GM18909 (cell line): ENCODE data around the gene PRTN3.

ENCODE experiments used
- ATAC-seq: cut with Tn5 transposase; IDR thresholded peaks from one replicate; pipeline ENCODE4 v1.9.1; 2021; ENCODE audit warnings: mild to moderate bottlenecking; ENCODE audit not compliant: unreplicated experiment, poor library complexity

PRTN3 gene

DNA sequence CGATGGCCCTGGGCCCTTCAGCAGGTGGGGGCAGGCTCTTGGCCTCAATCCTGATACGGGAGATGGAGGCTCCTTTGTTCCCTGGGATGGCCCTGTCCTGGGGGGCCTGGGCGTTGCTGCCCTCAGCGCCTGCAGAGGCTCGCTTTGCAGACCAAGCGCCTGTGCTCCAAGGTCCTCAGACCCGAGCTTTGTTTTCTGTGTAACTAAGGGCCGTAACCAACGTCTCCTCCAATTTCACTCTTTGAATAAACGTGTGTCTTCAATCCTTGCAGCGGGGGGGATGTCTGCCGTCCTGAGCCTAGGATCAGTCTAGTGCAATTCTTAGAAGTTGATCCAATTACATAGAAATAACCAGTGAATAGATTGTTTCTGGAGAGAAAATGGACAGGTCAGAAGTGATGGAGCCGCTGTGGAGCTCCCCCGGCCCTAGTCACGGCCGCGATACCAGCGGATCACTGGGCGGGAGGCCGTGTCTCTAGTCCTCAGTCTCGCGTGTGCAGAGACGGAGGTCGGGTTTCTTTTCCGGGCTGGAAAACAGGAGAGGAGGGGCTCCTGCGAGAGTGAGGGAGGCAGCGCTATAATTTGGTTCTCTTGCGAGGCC lies 38.2 kb upstream of the PRTN3 start:
- no peak for ATAC-seq

GRCh38 chr19:803099-803561 lies 37.7 kb upstream of the PRTN3 start:
- ATAC-seq: no peak

GRCh38 chr19:803686-804418 lies 36.9 kb upstream of the PRTN3 start:
- no peak for ATAC-seq

DNA sequence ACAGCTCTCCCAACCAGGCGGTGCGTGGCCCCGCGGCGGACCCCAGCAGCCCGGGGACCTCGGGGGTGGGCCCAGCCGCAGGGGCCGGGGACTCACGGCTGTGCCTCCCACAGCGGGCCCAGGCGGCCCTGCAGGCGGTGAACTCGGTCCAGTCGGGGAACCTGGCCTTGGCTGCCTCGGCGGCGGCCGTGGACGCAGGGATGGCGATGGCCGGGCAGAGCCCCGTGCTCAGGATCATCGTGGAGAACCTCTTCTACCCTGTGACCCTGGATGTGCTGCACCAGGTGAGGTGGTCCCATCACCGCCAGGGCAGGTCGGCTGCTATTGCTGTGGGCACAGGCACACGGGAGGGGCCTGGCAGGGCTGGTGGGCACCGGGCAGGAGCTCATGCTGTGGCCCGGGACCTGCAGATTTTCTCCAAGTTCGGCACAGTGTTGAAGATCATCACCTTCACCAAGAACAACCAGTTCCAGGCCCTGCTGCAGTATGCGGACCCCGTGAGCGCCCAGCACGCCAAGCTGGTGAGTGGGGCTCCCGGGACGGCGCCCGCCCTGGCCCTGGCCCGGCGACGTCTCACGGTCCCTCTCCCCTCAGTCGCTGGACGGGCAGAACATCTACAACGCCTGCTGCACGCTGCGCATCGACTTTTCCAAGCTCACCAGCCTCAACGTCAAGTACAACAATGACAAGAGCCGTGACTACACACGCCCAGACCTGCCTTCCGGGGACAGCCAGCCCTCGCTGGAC lies 36.2 kb upstream of the PRTN3 start:
- no peak for ATAC-seq

GRCh38 chr19:805166-805551 lies 35.6 kb upstream of the PRTN3 start:
- ATAC-seq: no peak

DNA sequence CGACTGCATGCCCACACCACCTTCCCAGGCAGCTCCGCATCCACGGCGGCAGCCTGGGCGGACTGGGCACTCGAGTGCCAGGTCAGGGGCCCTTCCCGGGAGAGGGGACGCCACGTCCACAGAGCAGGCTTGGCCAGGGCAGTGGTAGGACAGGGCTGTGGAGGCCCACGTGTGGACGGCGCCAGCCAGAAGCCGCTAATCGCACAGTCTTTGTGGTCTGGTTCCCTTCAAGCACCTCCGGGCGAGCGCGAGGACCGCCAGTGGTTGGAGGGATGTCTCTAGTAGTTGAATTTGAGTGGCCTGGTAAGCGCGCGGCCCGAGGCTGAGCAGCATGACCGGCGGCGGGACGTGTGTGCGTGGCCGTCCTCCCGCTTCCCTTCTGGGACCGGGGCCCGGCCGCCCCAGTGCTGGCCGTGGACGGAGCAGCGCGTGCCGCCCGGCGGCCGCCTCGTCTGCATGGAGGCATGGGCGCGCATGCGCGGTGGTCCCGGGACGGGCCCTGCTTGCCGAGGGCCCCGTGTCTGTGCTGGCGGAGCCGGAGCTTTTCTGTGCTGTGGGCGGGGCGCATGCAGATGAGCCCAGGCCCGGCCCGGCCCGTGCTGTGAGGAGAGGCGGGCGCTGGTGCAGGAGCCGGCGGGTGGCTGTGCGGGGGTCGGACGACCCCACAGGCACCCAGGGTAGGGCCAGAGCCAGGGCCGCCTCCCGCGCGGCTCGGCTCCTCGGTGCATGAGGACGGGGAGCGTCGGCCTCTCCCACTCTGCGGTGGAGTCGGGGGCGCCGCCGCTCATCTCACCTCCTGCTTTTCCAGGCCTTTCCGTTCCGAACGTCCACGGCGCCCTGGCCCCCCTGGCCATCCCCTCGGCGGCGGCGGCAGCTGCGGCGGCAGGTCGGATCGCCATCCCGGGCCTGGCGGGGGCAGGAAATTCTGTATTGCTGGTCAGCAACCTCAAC lies 34.9 kb upstream of the PRTN3 start:
- no peak for ATAC-seq

DNA sequence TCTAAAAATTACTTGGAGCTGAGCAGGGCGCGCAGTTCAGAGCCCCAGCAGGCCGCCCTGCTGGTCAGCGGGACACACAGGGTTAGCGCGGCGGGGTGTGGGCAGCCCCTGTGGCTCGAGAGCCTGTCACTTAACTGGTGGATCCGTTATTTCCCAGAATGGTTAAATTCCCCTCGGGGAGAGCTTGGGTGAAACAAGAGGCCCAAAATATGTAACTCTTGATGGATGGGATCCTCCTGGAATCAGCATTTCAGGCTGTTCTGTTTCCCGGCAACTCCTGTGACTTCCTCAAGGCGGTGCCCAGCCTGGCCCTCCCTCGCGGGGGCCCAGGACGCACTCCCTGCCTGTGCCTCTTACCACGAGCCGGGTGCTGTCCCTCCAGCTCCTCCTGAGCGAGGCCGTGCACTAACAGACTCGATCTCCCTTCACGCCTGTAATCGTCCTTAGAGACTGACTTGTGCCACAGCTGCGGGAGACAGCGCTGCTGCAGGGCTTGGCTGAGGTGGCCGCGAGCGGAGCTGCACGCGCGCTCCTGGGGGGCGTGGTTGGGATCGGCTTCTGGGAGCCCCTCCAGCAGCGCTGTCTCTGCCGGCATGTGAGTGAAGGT lies 33.9 kb upstream of the PRTN3 start:
- ATAC-seq: no peak

DNA sequence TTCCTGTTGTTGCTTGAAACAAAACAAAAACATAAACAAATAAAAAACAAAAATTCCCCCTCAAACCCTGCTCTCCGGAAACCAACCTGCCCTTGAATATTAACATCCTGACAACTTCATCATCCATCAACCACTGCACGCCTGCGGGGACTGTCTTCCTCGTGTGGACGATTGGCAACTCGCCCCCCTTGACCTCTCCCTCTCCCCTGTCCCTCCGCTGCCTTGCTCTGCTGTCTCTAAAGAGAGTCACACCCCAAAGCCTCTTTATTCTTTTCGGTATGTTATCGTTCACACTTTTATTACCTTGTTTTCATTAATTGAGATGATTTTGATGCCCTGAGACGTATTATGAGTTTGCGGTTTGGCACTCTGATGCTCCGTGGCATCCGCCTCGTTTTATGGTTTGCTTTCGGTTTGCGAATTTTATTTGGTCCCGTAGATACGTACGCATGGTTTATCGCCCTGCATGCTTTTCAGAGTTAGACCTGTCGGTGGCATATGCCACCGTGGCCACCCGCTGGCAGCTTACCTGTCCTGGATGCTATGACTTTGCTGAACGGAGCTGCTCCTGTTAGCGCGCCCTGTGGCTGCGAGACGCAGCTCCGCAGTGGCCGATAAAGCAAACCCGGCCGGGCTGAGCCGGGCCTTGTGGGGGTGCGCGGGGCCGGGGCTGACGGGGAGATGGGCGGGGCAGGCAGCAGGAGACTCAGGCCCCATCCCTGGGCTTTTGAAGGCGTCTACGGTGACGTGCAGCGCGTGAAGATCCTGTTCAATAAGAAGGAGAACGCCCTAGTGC lies 33.0 kb upstream of the PRTN3 start:
- no peak for ATAC-seq

GRCh38 chr19:808423-808775 lies 32.4 kb upstream of the PRTN3 start:
- ATAC-seq: no peak

DNA sequence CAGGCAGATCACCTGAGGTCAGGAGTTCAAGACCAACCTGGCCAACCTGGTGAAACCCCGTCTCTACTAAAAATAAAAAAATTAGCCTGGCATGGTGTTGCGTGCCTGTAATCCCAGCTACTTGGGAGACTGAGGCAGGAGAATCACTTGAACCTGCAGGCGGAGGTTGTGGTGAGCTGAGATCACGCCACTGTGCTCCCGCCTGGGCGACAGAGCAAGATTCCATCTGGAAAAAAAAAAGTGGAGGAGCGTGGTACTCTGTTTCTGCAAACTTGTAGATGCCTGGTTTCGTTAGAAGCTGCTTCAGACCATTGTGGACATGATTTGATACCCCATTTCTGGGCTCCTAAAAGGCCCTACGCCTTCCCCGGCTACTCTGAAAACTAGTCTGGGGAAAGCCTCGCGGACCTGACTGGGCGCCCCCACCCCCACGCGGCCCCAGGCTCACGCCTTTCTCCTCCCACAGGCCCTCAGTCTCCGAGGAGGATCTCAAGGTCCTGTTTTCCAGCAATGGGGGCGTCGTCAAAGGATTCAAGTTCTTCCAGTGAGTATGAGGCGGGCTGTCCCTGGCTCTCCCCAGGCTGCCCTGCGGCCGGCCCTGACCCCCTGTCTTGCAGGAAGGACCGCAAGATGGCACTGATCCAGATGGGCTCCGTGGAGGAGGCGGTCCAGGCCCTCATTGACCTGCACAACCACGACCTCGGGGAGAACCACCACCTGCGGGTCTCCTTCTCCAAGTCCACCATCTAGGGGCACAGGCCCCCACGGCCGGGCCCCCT lies 30.5 kb upstream of the PRTN3 start:
- no peak for ATAC-seq

- no peak for ATAC-seq
These were observed 29.8 kb upstream of the PRTN3 start for GRCh38 chr19:810883-811489.

GRCh38 chr19:811506-812048 lies 29.2 kb upstream of the PRTN3 start:
- ATAC-seq: no peak

DNA sequence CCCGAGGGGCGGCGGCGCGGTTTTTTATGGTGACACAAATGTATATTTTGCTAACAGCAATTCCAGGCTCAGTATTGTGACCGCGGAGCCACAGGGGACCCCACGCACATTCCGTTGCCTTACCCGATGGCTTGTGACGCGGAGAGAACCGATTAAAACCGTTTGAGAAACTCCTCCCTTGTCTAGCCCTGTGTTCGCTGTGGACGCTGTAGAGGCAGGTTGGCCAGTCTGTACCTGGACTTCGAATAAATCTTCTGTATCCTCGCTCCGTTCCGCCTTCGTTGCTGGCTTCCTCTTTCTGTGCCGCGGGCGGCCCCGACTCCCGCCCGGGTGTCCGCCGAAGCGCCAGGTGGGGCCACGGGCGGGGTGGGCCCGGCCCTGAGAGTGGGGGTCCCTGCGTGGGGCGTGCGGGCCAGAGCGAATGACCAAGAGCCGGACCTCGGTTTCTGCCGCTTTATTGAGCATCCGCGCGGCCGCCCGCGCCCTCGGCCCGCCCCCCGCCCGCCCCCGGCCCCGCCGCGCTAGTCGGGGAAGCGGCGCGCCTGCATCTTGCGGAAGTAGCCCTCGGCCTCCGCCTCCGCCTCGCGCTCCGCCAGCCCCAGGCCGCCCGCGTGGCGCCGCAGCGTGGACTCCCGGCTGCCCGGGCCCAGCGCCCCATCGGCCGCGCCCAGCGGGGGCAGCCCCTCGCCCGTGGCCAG lies 28.6 kb upstream of the PRTN3 start:
- ATAC-seq: no peak

GRCh38 chr19:812747-813218 lies 28.0 kb upstream of the PRTN3 start:
- ATAC-seq: no peak

DNA sequence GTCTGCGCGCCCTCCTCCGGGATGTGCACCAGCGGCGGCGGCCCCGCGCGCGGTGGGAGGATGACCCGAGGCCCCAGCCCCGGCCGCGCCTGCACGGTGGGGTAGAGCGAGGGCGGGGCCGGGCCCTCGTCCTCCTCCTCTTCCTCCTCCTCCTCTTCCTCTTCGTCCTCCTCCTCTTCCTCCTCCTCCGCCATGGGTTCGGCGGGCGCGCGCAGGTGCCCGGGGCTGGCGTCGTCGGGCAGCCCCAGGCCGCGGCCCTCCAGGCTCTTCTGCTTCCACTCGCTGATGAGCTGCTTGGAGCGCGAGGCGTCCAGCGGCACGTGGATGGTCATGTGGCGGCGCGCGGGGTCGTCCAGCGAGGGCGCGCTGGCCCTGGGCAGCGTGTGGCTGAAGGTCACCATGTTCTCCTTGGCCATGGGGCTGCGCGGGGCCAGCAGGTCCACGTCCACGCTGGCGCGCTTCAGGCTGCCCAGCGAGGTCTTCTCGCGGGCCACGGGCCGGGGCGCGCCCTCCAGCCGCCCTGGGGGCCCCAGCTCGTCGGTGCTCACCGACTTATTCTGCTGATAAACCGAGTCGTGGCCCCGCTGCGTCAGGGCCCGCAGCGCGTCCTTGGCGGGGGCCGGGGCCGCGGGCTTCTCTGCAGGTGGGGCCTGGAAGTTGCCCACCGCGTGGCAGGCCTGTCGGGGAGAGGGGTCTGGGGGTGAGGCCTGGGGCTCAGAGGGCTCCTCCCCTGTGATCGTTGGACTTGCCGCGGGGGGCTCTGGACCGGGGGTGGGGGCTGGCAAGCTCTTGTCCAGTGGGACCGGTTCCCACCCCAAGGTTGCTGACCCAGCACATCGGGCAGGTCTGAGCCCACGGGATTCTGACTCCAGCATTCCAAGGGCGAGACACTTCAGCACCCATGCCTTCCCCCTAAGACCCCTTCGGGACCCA lies 27.3 kb upstream of the PRTN3 start:
- no peak for ATAC-seq
